IPS-15b (cell line): ENCODE results near the gene ABR.
A peak's percentile ranks its signal among the peaks of the same experiment; 100 is the strongest.

Experiments used
- H3K27me3 ChIP-seq: one replicate; pipeline ENCODE4 v1.6.1; 2013; ENCODE audit warnings: low read length; ENCODE audit not compliant: control insufficient read depth, insufficient read depth
- H3K36me3 ChIP-seq: one replicate; pipeline ENCODE4 v1.6.1; 2013; ENCODE audit warnings: low read length; ENCODE audit not compliant: control insufficient read depth, insufficient read depth
- H3K4me1 ChIP-seq: one replicate; pipeline ENCODE4 v1.6.1; 2013; ENCODE audit warnings: mild to moderate bottlenecking, low read length; ENCODE audit not compliant: control insufficient read depth, insufficient read depth
- H3K4me3 ChIP-seq: one replicate; pipeline ENCODE4 v1.5.1; 2013; ENCODE audit warnings: low read depth, low read length
- H3K9ac ChIP-seq: one replicate; pipeline ENCODE4 v1.6.1; 2013; ENCODE audit warnings: low read depth, mild to moderate bottlenecking, low read length
- H3K9me3 ChIP-seq: one replicate; pipeline ENCODE4 v1.6.1; 2013; ENCODE audit warnings: mild to moderate bottlenecking, low read length; ENCODE audit not compliant: control insufficient read depth, insufficient read depth

The ABR gene

GRCh38 chr17:1094591-1094990, 85.2 kb downstream of the ABR start:
- Histone ChIP-seq H3K4me3 (no peak overlapping the region), H3K27me3 (no peaks in the 10 kb centered on the region), H3K4me1 (no peaks in the 10 kb centered on the region), H3K9me3 (no peaks in the 10 kb centered on the region), H3K36me3 (peaks cover 9% of the 10 kb centered on the region), H3K9ac (no peak overlapping the region)

- H3K4me3 ChIP-seq: no peak overlapping the region
- no peaks in the 10 kb centered on the region for H3K4me1 ChIP-seq
- no peaks in the 10 kb centered on the region for H3K27me3 ChIP-seq
- H3K9ac ChIP-seq: no peak overlapping the region
- H3K36me3 ChIP-seq: peaks cover 7% of the 10 kb centered on the region
- H3K9me3 ChIP-seq: no peaks in the 10 kb centered on the region
Measured at GRCh38 chr17:1091900-1092299, 87.9 kb downstream of the ABR start.

- Histone ChIP-seq H3K9me3 (no peaks in the 10 kb centered on the region), H3K9ac (no peak overlapping the region), H3K36me3 (peaks cover 7% of the 10 kb centered on the region), H3K27me3 (no peaks in the 10 kb centered on the region), H3K4me1 (no peaks in the 10 kb centered on the region), H3K4me3 (no peak overlapping the region)
Measured at GRCh38 chr17:1091190-1091534, 88.6 kb downstream of the ABR start.

GRCh38 chr17:1090465-1091189, 89.2 kb downstream of the ABR start:
- H3K27me3 ChIP-seq: no peaks in the 10 kb centered on the region
- no peak overlapping the region for H3K4me3 ChIP-seq
- peaks cover 7% of the 10 kb centered on the region for H3K36me3 ChIP-seq

GRCh38 chr17:1089915-1090314, 89.9 kb downstream of the ABR start:
- H3K36me3 ChIP-seq: peaks cover 5% of the 10 kb centered on the region
- no peak overlapping the region for H3K9ac ChIP-seq
- no peaks in the 10 kb centered on the region for H3K9me3 ChIP-seq
- H3K4me3 ChIP-seq: no peak overlapping the region
- no peaks in the 10 kb centered on the region for H3K27me3 ChIP-seq
- H3K4me1 ChIP-seq: no peaks in the 10 kb centered on the region

More at GRCh38 chr17:1090465-1091189, 89.2 kb downstream of the ABR start:
- Histone ChIP-seq H3K9ac (no peak overlapping the region), H3K9me3 (no peaks in the 10 kb centered on the region), H3K4me1 (no peaks in the 10 kb centered on the region)

GRCh38 chr17:1087381-1088241, 92.2 kb downstream of the ABR start:
- no peaks in the 10 kb centered on the region for H3K9me3 ChIP-seq
- H3K36me3 ChIP-seq: peaks cover 4% of the 10 kb centered on the region
- no peak overlapping the region for H3K4me3 ChIP-seq
- H3K4me1 ChIP-seq: no peaks in the 10 kb centered on the region
- no peak overlapping the region for H3K9ac ChIP-seq
- no peaks in the 10 kb centered on the region for H3K27me3 ChIP-seq

GRCh38 chr17:1083451-1084187, 96.2 kb downstream of the ABR start:
- H3K4me1 ChIP-seq: no peaks in the 10 kb centered on the region
- no peak overlapping the region for H3K9ac ChIP-seq
- peaks cover 3% of the 10 kb centered on the region for H3K27me3 ChIP-seq
- no peaks in the 10 kb centered on the region for H3K9me3 ChIP-seq
- no peak overlapping the region for H3K4me3 ChIP-seq
- peaks cover 8% of the 10 kb centered on the region for H3K36me3 ChIP-seq

- Histone ChIP-seq H3K4me1 (no peaks in the 10 kb centered on the region), H3K27me3 (peaks cover 3% of the 10 kb centered on the region), H3K9me3 (no peaks in the 10 kb centered on the region), H3K36me3 (peaks cover 8% of the 10 kb centered on the region), H3K9ac (no peak overlapping the region), H3K4me3 (no peak overlapping the region)
Measured at GRCh38 chr17:1082579-1082978, 97.2 kb downstream of the ABR start.

GRCh38 chr17:1078831-1079561, 100.8 kb downstream of the ABR start:
- H3K4me3 ChIP-seq: peak overlapping the region; percentile 33
- H3K4me1 ChIP-seq: no peaks in the 10 kb centered on the region
- peak overlapping the region; percentile 8 for H3K9ac ChIP-seq
- no peaks in the 10 kb centered on the region for H3K9me3 ChIP-seq
- peaks cover 3% of the 10 kb centered on the region for H3K27me3 ChIP-seq
- H3K36me3 ChIP-seq: peaks cover 8% of the 10 kb centered on the region

GRCh38 chr17:1077986-1078711, 101.6 kb downstream of the ABR start:
- no peaks in the 10 kb centered on the region for H3K4me1 ChIP-seq
- H3K36me3 ChIP-seq: peaks cover 12% of the 10 kb centered on the region
- H3K4me3 ChIP-seq: peak overlapping the region; percentile 33
- H3K9ac ChIP-seq: no peak overlapping the region
- H3K27me3 ChIP-seq: peaks cover 3% of the 10 kb centered on the region
- H3K9me3 ChIP-seq: no peaks in the 10 kb centered on the region

- Histone ChIP-seq H3K36me3 (peaks cover 13% of the 10 kb centered on the region), H3K9ac (no peak overlapping the region), H3K9me3 (no peaks in the 10 kb centered on the region), H3K27me3 (peaks cover 3% of the 10 kb centered on the region), H3K4me3 (no peak overlapping the region), H3K4me1 (no peaks in the 10 kb centered on the region)
Measured at GRCh38 chr17:1077581-1077985, 102.2 kb downstream of the ABR start.
